GM19351 (cell line): ENCODE results near the gene TBX2.
"Not testable (repeated sequence)": the region's sequence is repeated elsewhere in the genome, so short reads cannot be mapped to it uniquely, and the experiment has no call there.

Experiments
- ATAC-seq: cut with Tn5 transposase; IDR thresholded peaks from one replicate; pipeline ENCODE4 v1.9.1; 2021; ENCODE audit warnings: mild to moderate bottlenecking, moderate library complexity; ENCODE audit not compliant: unreplicated experiment

TBX2 gene

DNA sequence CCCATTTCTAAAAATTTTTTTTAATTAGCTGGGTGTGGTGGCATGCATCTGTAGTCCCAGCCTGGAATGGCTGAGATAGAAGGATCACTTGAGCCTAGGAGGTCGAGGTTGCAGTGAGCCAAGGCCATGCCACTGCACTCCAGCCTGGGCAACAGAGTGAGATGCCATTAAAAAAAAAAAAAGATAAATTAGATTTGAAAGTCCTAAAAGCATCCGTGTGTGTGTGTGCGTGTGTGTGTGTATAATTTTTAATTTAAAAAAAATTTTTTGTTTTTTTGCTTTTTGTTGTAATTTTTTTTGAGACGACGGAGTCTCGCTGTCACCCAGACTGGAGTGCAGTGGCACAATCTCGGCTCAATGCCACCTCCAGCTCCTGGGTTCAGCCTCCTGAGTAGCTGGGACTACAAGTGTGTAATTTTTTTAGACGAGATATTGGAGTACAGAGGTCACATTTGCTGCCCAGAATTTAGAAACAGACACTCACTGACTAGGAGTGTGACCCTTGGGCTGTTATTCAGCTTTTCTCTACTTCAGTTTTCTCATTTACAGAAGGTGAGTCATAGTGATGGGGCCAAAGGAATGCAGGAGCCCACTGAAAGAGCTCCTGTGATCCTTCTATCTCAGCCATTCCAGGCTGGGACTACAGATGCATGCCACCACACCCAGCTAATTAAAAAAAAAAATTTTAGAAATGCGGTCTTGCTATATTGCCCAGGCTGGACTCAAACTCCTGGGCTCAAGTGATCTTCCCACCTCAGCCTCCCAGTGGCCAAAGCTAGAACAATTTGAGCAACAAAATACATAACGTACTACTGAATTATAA is 27.1 kb downstream of the TBX2 start:
- ATAC-seq, result no peak

DNA sequence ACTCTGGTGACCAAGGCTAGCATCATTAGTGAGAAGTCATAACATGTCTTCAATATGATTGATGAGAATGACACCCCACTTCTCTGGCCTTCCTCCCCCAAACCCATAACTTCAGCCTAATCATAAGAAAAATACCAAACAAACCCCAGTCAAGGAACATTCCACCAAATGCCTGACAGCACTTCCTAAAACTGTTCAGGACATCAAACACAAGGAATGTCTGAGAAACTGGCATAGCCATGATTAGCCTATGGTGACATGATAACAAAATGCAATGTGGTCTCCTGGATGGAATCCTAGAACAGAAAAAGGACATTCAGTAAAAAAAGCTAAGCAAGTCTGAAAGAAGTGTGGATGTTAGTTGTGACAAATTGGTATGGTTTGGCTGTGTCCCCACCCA is 27.9 kb downstream of the TBX2 start:
- ATAC-seq, result no peak

DNA sequence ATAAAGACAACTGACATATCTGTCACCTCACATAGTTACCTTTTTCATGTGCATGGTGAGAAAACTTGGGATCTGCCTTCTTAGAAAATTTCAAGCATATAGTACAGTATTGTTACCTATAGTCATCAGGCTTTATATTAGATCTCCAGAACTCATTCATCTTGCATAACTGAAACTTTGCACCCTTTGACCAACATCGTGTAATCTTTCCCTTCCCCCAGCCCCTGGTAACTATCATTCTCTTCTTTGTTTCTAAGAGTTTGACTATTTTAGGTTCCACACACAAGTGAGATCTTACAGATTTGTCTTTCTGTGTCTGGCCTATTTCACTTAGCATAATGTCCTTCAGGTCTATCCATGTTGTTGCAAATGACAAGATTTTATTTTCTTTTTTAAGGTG is 29.6 kb downstream of the TBX2 start:
- no peak for ATAC-seq

DNA sequence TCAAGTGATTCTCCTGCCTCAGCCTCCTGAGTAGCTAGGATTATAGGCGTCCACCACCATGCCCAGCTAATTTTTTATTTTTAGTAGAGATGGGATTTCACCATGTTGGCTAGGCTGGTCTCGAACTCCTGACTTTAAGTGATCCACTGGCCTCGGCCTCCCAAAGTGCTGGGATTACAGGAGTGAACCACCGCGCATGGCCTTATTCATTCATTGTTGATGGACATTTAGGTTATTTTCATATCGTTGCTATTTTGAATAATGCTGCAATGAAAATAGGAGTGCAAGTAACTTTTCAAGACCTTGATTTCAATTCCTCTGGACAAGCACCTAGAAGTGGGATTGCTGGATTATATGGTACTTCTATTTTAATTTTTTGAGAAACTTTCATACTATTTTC is 30.2 kb downstream of the TBX2 start:
- ATAC-seq, result not testable (repeated sequence)

DNA sequence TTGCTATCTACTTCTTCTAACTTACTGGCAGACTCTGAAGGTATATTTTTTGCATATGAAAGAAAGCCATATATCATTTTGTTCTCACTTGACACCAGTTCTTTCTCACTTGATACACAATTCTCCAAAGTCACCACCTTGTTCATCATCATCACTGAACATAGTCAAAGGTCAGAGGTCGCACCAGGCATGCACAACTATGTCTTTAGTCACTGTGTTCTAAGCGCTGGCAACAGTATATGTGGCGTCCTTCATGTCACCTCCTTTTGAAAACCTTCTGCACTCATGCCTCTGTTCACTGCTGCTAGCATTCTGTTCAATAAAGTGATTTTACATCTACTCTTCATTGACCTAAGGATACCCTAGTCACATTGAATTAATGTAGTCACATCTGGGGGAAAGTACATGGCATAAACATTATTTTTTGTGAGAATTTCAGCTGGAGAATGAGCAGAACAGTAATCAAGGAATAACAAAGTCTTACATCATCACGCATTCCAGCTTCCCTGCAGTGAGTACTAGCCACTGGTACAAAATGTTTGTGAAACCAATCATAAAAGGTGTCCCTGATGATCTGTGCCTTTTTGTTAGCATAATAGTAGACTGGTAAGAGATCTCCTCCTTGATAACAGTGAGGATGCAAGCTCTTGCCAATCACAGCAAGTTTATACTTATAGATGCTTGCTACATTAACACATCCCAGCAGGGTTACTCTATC is 32.1 kb downstream of the TBX2 start:
- ATAC-seq, result no peak

DNA sequence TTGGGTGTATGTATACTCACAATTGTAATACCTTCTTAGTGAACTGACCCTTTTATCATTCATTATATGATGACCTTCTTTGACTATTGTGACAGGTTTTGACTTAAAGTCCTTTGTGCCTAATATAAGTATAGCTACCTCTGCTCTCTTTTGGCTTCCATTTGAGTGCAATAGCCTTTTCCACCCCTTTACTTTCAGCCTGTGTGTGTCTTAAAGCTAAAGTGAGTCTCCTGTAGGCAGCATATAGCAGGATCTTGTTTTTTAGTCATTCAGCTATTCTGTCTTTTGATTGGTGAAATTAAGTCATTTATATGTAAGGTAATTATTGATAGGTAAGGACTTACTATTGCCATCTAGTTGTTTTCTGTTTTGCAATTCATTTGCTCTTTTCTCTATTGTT is 36.6 kb downstream of the TBX2 start:
- ATAC-seq, result no peak

DNA sequence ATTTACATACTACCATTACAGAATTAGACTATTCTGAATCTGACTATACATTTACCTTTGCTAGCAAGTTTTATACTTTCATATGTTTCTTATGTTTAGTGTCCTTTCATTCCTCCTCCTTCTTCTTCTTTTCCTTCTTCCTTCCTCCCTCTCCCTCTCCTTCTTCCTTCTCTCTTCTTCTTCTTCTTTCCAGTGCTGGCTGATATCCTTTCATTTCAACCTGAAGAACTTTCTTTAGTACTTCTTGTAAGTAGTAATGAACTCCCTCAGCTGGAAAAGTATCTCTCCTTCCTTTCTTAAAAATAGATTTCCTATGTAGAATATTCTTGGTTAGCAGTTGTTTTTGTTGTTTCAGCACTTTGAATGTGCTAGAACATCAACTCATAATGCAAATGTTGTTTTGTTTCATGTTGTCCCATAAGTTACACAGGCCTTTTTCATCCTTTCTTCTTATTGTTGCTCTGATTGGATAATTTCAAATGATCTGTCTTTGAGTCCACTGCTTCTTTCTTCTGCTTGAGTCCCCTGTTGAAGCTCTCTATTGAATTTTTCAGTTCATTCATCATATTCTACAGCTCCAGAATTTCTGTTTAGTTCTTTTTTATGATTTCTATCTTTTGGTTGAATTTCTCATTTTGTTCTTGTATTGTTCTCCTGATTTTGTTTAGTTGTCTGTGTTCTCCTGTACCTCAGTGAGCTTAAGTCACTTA is 37.5 kb downstream of the TBX2 start:
- ATAC-seq, result no peak

DNA sequence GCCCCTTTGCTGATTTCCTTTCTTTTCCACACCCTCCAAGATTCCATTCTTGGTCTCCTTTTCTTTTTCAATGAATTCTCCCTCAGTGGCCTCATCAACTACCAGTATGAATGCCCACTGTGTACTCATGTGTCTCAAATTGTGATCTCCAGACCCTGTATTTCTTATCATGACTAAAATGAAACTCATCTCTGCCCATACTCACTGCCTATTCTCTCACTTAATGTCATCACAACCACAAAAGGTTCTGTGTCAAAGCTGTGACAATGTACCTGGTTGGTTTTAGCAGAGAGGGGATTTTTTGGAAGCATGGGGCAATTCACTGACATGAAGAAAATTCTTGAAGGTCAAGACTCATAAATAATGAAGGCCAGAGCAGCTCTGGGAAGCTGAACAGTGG is 41.1 kb downstream of the TBX2 start:
- no peak for ATAC-seq

DNA sequence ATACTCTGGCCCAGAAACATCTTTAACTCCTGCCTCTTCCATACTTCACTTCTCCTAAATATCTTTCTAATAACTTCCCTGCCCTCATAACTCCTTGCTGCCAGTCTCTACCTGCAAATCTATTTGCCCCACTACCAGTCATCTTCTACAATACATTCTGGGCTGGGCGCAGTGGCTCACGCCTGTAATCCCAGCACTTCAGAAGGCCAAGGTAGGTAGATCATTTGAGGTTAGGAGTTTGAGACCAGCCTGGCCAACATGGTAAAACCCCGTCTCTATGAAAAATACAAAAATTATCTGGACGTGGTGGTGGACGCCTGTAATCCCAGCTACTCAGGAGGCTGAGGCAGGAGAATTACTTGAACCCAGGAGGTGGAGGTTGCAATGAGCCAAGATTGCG is 41.9 kb downstream of the TBX2 start:
- not testable (repeated sequence) for ATAC-seq

DNA sequence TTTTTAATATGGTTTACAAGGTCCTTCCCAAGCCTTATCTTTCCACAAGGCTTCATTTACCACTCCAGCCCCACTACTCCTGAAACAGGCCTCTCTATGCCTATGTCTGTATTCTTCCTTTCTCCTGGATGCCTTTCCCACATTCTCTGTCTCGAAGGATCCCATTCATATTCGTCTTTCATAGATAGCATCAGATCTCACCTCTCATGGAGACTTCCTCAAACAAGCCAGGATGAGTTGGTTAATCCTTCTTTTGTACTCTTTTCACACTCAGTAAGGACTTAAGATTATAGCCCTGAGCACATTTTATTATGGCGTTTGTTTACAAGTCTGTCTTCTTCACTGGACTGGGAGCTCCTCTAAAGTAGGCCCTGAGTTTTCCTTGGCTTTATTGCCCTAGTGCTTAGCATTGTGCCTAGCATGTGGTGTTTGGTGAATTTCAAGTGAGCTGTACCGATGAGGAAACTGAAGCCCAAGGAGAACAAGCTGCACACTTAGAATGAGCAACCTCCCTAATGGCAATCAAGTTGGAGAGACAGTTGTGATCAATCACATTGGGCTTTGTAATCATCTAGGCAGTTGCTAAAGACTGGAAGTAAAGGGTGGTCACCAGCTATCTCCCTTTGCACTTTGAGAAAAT is 42.6 kb downstream of the TBX2 start:
- no peak for ATAC-seq

DNA sequence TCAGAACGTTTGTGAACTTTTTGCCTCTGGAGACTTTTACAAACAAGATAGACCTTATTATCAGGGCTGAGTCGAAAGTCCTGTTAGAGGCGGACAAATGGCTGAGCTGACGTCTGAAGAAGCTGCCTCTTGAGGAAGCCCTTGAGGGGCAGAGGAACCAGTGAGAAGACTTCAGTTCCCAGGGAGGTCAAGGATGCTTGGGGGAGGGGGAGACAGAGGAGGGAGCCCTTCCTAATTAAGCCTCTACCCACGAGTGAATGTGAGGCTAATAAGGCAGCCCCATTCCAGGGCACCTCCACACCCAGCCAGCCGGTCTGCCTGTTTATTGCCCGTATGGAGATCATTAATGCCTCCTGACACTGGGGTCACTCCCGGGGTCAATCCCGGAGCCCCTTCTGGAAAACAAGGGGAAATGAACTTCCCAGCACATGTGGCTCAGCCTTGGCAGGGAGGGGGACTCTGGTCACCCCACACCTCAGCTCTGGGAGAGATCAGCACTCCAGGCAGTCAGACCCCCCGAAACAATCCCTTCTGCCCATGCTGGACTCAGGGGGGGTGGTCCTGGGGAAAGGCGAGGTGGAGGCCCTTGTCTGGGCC is 43.3 kb downstream of the TBX2 start:
- no peak for ATAC-seq

DNA sequence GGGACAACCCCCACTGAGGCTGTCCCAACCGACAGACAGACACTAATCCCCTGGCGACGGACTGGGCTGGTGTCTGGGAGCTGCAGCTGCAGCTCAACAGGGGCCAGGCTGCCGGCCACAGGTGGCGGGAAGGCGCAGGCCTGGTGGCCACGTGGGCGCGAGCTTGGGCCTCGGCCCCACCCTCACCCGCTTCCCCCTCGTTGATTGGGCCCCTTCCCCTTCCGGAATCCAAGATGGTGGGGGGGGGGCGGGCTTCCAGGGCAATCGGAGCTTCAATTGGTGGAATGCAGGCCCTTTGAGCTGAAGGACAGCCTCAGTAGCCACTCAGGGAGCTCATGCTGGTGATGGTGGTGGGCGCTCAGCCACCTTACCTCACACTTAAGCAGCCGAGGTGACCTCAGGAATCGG is 43.8 kb downstream of the TBX2 start:
- ATAC-seq, result no peak

DNA sequence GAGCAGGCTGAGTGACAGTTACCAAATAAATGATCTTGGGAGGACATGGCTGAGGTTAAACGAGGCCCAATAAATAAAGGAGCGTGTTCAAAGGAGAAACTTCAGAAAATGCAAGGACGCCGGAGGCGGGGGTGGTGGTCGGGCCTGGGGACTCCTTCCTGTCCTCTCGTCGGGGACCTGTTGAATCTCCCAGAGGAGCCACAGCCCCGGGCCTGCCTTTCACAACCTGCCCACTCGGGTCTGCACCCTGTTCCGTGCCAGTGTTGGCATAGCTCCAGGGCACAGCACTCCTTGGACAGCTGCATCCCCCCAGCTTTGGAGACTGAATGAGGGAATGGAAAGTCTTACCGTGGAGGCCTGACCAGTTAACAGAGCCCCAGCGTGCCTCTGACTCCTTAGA is 44.4 kb downstream of the TBX2 start:
- no peak for ATAC-seq

DNA sequence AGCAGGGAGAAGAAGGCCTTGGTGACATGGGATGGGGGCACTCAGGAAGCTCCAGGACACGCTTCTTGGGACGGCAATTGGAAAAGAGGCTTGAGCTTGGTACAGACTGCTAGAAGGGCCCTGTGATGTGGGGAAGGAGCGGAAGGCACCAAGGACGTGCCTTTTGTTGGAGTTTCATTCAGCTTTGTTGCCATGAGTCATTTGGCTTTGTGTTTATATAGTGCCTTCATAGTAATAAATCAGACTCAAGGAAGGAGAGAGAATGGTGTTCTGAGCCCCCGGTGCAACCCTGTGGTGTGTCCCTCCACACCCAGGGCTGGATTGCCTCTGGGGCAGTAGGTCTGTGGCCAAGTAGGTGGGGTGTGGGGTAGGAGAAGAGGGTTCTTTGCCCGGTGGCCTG is 45.2 kb downstream of the TBX2 start:
- no peak for ATAC-seq

DNA sequence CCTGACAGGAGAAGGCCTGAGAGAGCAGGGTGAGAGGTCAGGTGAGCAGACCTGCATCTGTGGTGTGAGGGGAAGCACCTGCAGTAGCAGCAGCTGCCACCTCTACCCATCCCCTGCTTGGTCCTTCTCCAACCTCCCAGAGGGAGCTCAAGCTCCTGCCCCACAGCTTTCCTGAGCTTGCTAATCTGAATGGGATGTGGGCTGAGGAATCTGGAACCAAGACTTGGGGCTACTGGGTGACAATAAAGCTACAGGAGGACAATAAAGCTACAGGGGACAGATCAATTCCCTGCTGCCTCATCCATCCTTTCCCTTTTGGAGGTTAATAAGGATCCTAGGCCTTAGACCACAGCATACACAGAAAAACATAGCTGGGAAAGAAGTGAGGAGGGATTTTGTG is 47.7 kb downstream of the TBX2 start:
- no peak for ATAC-seq

DNA sequence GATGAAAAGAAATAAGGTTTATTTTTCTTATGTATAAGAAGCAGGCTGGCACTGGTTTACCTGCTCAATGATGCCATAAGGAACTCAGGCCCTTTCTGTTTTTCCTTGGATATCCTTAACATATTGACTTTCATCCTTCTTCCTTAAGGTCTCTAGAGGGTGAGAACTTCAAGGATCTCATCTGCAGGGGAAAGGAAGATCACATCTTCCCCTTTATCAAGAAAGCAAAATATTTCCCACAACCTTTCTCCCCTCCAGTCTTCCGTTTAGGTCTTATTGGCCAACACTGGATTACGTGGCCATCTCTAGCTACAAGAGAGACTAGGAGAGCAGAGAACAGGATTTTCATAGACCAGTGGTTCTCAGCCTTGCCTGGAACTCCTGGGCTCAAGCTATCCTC is 48.4 kb downstream of the TBX2 start:
- no peak for ATAC-seq

DNA sequence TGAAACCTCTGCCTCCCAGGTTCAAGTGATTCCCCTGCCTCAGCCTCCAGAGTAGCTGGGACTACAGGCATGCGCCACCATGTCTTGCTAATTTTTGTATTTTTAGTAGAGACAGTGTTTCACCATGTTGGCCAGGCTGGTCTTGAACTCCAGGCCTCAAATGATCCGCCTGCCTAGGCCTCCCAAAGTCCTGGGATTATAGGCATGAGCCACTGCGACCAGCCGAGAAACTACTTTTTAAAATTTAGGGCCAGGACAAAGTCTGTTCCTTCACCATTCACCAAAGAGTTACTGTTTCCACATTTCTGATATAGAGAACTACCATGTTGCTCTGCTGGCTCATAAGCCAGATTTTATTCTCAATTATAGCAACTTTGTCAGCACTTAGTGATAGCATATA is 49.5 kb downstream of the TBX2 start:
- ATAC-seq, result not testable (repeated sequence)

DNA sequence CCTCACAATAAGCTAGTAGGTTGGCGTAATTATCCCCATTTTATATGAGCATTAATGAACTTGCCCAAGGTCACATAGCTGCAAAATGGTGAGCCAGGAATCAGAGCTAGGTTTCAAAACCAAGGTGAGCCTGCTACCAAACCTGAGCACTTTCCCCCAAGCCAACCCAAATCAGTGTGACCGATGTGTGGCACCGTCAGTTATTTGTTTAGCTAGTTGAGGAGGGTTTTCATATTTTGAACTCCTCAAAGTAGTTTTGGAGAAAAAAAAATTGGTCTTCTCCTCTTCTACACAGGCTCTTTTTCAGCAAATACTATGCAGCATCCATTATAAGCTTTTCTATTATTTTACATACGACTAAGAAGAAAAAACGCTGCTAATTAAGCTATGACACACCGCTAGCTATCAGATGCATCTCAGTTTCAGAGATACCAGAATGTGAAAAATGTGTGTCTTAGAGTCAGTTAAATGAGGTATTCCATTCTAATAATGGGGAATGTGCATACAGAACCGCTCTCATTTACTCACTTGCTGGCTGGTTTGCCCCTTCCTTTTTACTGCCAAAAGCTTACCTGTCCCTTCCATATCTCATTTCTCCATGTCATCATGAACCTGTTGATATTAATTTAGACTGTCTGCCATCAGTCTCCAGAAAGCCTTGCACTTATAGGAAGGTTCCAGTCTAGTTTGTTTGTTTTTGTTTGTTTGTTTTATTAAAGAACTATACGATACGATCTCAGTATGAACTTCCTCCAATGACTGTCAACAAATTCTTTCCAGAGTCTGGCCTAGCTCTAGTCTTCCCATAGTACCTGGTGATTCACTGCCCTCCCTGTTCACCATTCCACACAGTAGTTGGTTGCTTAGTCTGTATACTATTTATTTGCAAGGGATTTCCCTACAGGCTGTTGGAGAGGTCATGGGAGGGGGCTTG is 50.3 kb downstream of the TBX2 start:
- no peak for ATAC-seq

DNA sequence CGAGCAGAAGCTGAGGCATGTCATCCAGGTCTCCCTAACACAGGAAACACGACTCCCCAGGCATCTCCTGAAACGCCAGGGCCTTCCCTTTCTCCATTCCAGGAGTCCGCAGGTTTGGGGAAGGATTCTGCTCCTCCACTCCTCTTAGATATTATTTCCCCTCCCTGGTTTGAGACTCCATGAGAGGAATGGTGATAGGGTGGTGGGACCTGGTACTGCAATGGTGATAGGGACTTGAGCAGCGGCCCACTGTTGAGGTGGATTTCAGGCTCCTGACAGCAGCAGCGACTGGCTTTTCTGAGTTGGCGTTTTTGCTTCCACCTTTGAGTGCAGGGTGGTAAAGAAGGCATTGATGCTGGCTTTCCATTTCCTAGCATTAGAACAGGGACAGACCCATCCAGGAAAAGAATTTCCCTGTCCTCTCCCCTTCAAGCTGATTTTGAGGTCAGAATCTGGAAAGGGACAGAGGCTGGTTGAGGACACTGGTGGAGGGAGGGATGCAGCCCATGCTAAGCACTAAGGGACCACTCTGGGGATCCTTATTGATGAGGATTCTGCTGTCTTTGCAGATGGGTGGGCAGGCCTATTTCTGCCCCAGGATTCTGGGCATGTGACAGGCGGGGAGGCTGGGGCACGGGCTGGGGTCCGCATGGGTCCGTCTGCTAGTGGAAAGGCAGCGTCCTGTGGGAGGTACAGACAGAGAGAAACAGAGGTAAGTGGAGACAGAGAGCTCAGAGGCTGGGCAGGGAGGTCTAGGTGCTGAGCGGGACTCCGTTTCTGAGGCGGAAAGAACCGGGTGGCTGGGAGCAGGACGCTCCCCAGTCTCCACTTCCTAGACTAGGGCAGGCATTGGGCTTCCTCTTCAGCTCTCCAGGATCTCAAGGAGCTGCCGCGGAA is 51.2 kb downstream of the TBX2 start:
- ATAC-seq, result no peak
